ENCODE results near the gene TRAPPC10.

The TRAPPC10 gene

GRCh38 chr21:44011579-44012473, at the start of gene TRAPPC10:
Gene TRAPPC10, plus strand, starts transcription at chr21:44012309. Its CDS starts 185 bp downstream, at chr21:44012494.
- Histone ChIP-seq H3K4me1 (ENCODE audit: control insufficient read depth, insufficient read depth, low read length) (no peaks in the 10 kb centered on the region), H3K9ac (ENCODE audit: low read length) (peak within 1 kb of the TSS; percentile 74), H3K36me3 (ENCODE audit: control insufficient read depth, insufficient read depth, low read length) (no peaks in the 10 kb centered on the region), H3K27ac (ENCODE audit: low read depth, low read length) (peak within 1 kb of the TSS; percentile 92), H3K4me3 (ENCODE audit: low read length) (peak within 1 kb of the TSS; percentile 81), H3K27me3 (ENCODE audit: control insufficient read depth, insufficient read depth, low read length) (no peaks in the 10 kb centered on the region)

GRCh38 chr21:43965911-43966585, 46.1 kb upstream of the TRAPPC10 start:
- Histone ChIP-seq H3K27me3 (ENCODE audit: control insufficient read depth, insufficient read depth, low read length) (no peaks in the 10 kb centered on the region), H3K27ac (ENCODE audit: low read depth, low read length) (no peak overlapping the region), H3K36me3 (ENCODE audit: control insufficient read depth, insufficient read depth, low read length) (peaks cover 16% of the 10 kb centered on the region), H3K4me3 (ENCODE audit: low read length) (no peak overlapping the region), H3K4me1 (ENCODE audit: control insufficient read depth, insufficient read depth, low read length) (no peaks in the 10 kb centered on the region), H3K9ac (ENCODE audit: low read length) (no peak overlapping the region)

- H3K27ac ChIP-seq (ENCODE audit: low read depth, low read length): no peak overlapping the region
- no peak overlapping the region for H3K4me3 ChIP-seq (ENCODE audit: low read length)
- H3K9ac ChIP-seq (ENCODE audit: low read length): no peak overlapping the region
- no peaks in the 10 kb centered on the region for H3K27me3 ChIP-seq (ENCODE audit: control insufficient read depth, insufficient read depth, low read length)
- no peaks in the 10 kb centered on the region for H3K4me1 ChIP-seq (ENCODE audit: control insufficient read depth, insufficient read depth, low read length)
- H3K36me3 ChIP-seq (ENCODE audit: control insufficient read depth, insufficient read depth, low read length): peaks cover 23% of the 10 kb centered on the region
These were observed 45.1 kb upstream of the TRAPPC10 start for GRCh38 chr21:43966946-43967512.

GRCh38 chr21:43967981-43968380, 44.1 kb upstream of the TRAPPC10 start:
- peaks cover 23% of the 10 kb centered on the region for H3K36me3 ChIP-seq (ENCODE audit: control insufficient read depth, insufficient read depth, low read length)
- H3K27ac ChIP-seq (ENCODE audit: low read depth, low read length): no peak overlapping the region
- H3K4me3 ChIP-seq (ENCODE audit: low read length): no peak overlapping the region

GRCh38 chr21:43968410-43969114, 43.5 kb upstream of the TRAPPC10 start:
- Histone ChIP-seq H3K4me1 (ENCODE audit: control insufficient read depth, insufficient read depth, low read length) (no peaks in the 10 kb centered on the region), H3K27me3 (ENCODE audit: control insufficient read depth, insufficient read depth, low read length) (no peaks in the 10 kb centered on the region), H3K36me3 (ENCODE audit: control insufficient read depth, insufficient read depth, low read length) (peaks cover 25% of the 10 kb centered on the region), H3K9ac (ENCODE audit: low read length) (no peak overlapping the region), H3K27ac (ENCODE audit: low read depth, low read length) (no peak overlapping the region), H3K4me3 (ENCODE audit: low read length) (no peak overlapping the region)

More at GRCh38 chr21:43967981-43968380, 44.1 kb upstream of the TRAPPC10 start:
- no peaks in the 10 kb centered on the region for H3K4me1 ChIP-seq (ENCODE audit: control insufficient read depth, insufficient read depth, low read length)
- H3K9ac ChIP-seq (ENCODE audit: low read length): no peak overlapping the region
- no peaks in the 10 kb centered on the region for H3K27me3 ChIP-seq (ENCODE audit: control insufficient read depth, insufficient read depth, low read length)

GRCh38 chr21:43969115-43969444, 43.0 kb upstream of the TRAPPC10 start:
- Histone ChIP-seq H3K27ac (ENCODE audit: low read depth, low read length) (no peak overlapping the region), H3K4me1 (ENCODE audit: control insufficient read depth, insufficient read depth, low read length) (no peaks in the 10 kb centered on the region), H3K27me3 (ENCODE audit: control insufficient read depth, insufficient read depth, low read length) (no peaks in the 10 kb centered on the region), H3K9ac (ENCODE audit: low read length) (no peak overlapping the region), H3K36me3 (ENCODE audit: control insufficient read depth, insufficient read depth, low read length) (peaks cover 25% of the 10 kb centered on the region), H3K4me3 (ENCODE audit: low read length) (no peak overlapping the region)

- Histone ChIP-seq H3K4me1 (ENCODE audit: control insufficient read depth, insufficient read depth, low read length) (no peaks in the 10 kb centered on the region), H3K36me3 (ENCODE audit: control insufficient read depth, insufficient read depth, low read length) (peaks cover 25% of the 10 kb centered on the region), H3K27me3 (ENCODE audit: control insufficient read depth, insufficient read depth, low read length) (no peaks in the 10 kb centered on the region), H3K4me3 (ENCODE audit: low read length) (no peak overlapping the region), H3K9ac (ENCODE audit: low read length) (no peak overlapping the region), H3K27ac (ENCODE audit: low read depth, low read length) (no peak overlapping the region)
These were observed 41.6 kb upstream of the TRAPPC10 start for GRCh38 chr21:43970551-43970950.

- H3K4me1 ChIP-seq (ENCODE audit: control insufficient read depth, insufficient read depth, low read length): no peaks in the 10 kb centered on the region
- H3K27ac ChIP-seq (ENCODE audit: low read depth, low read length): no peak overlapping the region
- H3K9ac ChIP-seq (ENCODE audit: low read length): no peak overlapping the region
These were observed 40.7 kb upstream of the TRAPPC10 start for GRCh38 chr21:43971201-43971991.

GRCh38 chr21:43971992-43972255, 40.2 kb upstream of the TRAPPC10 start:
- H3K27ac ChIP-seq (ENCODE audit: low read depth, low read length): no peak overlapping the region
- H3K36me3 ChIP-seq (ENCODE audit: control insufficient read depth, insufficient read depth, low read length): peaks cover 22% of the 10 kb centered on the region
- H3K4me3 ChIP-seq (ENCODE audit: low read length): no peak overlapping the region
- H3K4me1 ChIP-seq (ENCODE audit: control insufficient read depth, insufficient read depth, low read length): no peaks in the 10 kb centered on the region
- no peak overlapping the region for H3K9ac ChIP-seq (ENCODE audit: low read length)
- H3K27me3 ChIP-seq (ENCODE audit: control insufficient read depth, insufficient read depth, low read length): no peaks in the 10 kb centered on the region

More at GRCh38 chr21:43971201-43971991, 40.7 kb upstream of the TRAPPC10 start:
- no peak overlapping the region for H3K4me3 ChIP-seq (ENCODE audit: low read length)
- H3K27me3 ChIP-seq (ENCODE audit: control insufficient read depth, insufficient read depth, low read length): no peaks in the 10 kb centered on the region
- peaks cover 24% of the 10 kb centered on the region for H3K36me3 ChIP-seq (ENCODE audit: control insufficient read depth, insufficient read depth, low read length)

GRCh38 chr21:43972850-43973633, 39.1 kb upstream of the TRAPPC10 start:
- Histone ChIP-seq H3K4me3 (ENCODE audit: low read length) (no peak overlapping the region), H3K27ac (ENCODE audit: low read depth, low read length) (no peak overlapping the region), H3K36me3 (ENCODE audit: control insufficient read depth, insufficient read depth, low read length) (peaks cover 21% of the 10 kb centered on the region), H3K9ac (ENCODE audit: low read length) (no peak overlapping the region), H3K4me1 (ENCODE audit: control insufficient read depth, insufficient read depth, low read length) (no peaks in the 10 kb centered on the region), H3K27me3 (ENCODE audit: control insufficient read depth, insufficient read depth, low read length) (no peaks in the 10 kb centered on the region)

GRCh38 chr21:43973634-43973955, 38.5 kb upstream of the TRAPPC10 start:
- Histone ChIP-seq H3K4me1 (ENCODE audit: control insufficient read depth, insufficient read depth, low read length) (no peaks in the 10 kb centered on the region), H3K9ac (ENCODE audit: low read length) (no peak overlapping the region), H3K27me3 (ENCODE audit: control insufficient read depth, insufficient read depth, low read length) (no peaks in the 10 kb centered on the region), H3K36me3 (ENCODE audit: control insufficient read depth, insufficient read depth, low read length) (peaks cover 20% of the 10 kb centered on the region), H3K27ac (ENCODE audit: low read depth, low read length) (no peak overlapping the region), H3K4me3 (ENCODE audit: low read length) (no peak overlapping the region)
